ENCODE results near the gene BCKDHB. TPM values are rescaled to one million over a fixed set of nuclear protein-coding genes. Genes with fewer than 3 reads are reported as not detected.
A peak's percentile ranks its signal among the peaks of the same experiment; 100 is the strongest.
"Not testable (repeated sequence)": the region's sequence is repeated elsewhere in the genome, so short reads cannot be mapped to it uniquely, and the experiment has no call there.

The BCKDHB gene
- polyA plus RNA-seq (2013): 16.6 and 17.3 TPM in 2 replicates

GRCh38 chr6:80106418-80107235 lies at the start of gene BCKDHB:
TSS of gene BCKDHB (plus strand) at chr6:80106671. CDS start at chr6:80106694, 23 bp downstream.
- H2AK5ac ChIP-seq (ENCODE audit: low read length): peak within 1 kb of the TSS; percentile 68
- H3K27ac ChIP-seq (ENCODE audit: low read depth, low read length): peak within 1 kb of the TSS; percentile 74
- peak within 1 kb of the TSS; percentile 10 for H2BK120ac ChIP-seq (ENCODE audit: insufficient read depth, low read length, poor library complexity)
- H3K4me1 ChIP-seq (ENCODE audit: control insufficient read depth in 1 of 2, insufficient read depth in 2 of 2, low read length in 2 of 2): peaks cover 0 to 2% of the 10 kb centered on the region in 2 experiments
- peak within 1 kb of the TSS; percentile 87 for H2AFZ ChIP-seq (ENCODE audit: insufficient read depth, low read length, poor library complexity)
- peak within 1 kb of the TSS; percentile 77 for H3K9ac ChIP-seq (ENCODE audit: low read length)
- peak within 1 kb of the TSS; percentile 66 for H3K14ac ChIP-seq (ENCODE audit: low read length)
- H3K4me2 ChIP-seq (ENCODE audit: low read length): peak within 1 kb of the TSS; percentile 88
- H3K18ac ChIP-seq (ENCODE audit: low read length): peak within 1 kb of the TSS; percentile 83
- H4K8ac ChIP-seq (ENCODE audit: low read depth, low read length): peak within 1 kb of the TSS; percentile 66
- H3K4ac ChIP-seq (ENCODE audit: low read depth, low read length): peak within 1 kb of the TSS; percentile 68
- no peak within 1 kb of the TSS for H3K23ac ChIP-seq (ENCODE audit: low read length)
- no peaks in the 10 kb centered on the region for H3K27me3 ChIP-seq (ENCODE audit: insufficient read depth, low read length)
- H2BK5ac ChIP-seq (ENCODE audit: low read depth, low read length, poor library complexity): peak within 1 kb of the TSS; percentile 54
- peaks cover 5% of the 10 kb centered on the region for H3K79me1 ChIP-seq (ENCODE audit: low read length)
- H3K4me3 ChIP-seq (ENCODE audit: low read depth, low read length): peak within 1 kb of the TSS; percentile 94
- peak; percentile 98 to 100 for DNase-seq
- peaks cover 7% of the 10 kb centered on the region for H3K79me2 ChIP-seq (ENCODE audit: control insufficient read depth, insufficient read depth, low read length, poor library complexity)
- peak within 1 kb of the TSS; percentile 60 for H4K12ac ChIP-seq (ENCODE audit: low read depth, low read length)
- H3K9me3 ChIP-seq (ENCODE audit: insufficient read depth, low read depth, low read length): no peaks in the 10 kb centered on the region
- H4K91ac ChIP-seq (ENCODE audit: low read depth, low read length): no peak within 1 kb of the TSS
- no CpG with 5 or more reads among the region's 56 CpGs for WGBS (ENCODE audit: extremely low coverage, insufficient coverage, insufficient read length)
- no peak within 1 kb of the TSS for H2BK12ac ChIP-seq (ENCODE audit: low read length)
- H3K36me3 ChIP-seq (ENCODE audit: control insufficient read depth in 1 of 2, insufficient read depth in 2 of 2, low read length in 2 of 2): no peaks in the 10 kb centered on the region

GRCh38 chr6:80060774-80061173 lies 45.7 kb upstream of the BCKDHB start:
- H3K36me3 ChIP-seq (ENCODE audit: control insufficient read depth in 1 of 2, insufficient read depth in 2 of 2, low read length in 2 of 2): peaks cover 0 to 3% of the 10 kb centered on the region in 2 experiments
- H3K4me2 ChIP-seq (ENCODE audit: low read length): no peak overlapping the region
- no peak overlapping the region for H3K18ac ChIP-seq (ENCODE audit: low read length)
- H3K23ac ChIP-seq (ENCODE audit: low read length): no peak overlapping the region
- no peak overlapping the region for H2BK5ac ChIP-seq (ENCODE audit: low read depth, low read length, poor library complexity)
- no peak overlapping the region for H2BK120ac ChIP-seq (ENCODE audit: insufficient read depth, low read length, poor library complexity)
- no peak overlapping the region for H3K4ac ChIP-seq (ENCODE audit: low read depth, low read length)
- no peak overlapping the region for H2AK5ac ChIP-seq (ENCODE audit: low read length)
- no peak overlapping the region for H3K27ac ChIP-seq (ENCODE audit: low read depth, low read length)
- no peak overlapping the region for H4K91ac ChIP-seq (ENCODE audit: low read depth, low read length)
- H2BK12ac ChIP-seq (ENCODE audit: low read length): no peak overlapping the region
- no peak overlapping the region for H4K12ac ChIP-seq (ENCODE audit: low read depth, low read length)
- no peaks in the 10 kb centered on the region for H3K4me1 ChIP-seq (ENCODE audit: control insufficient read depth in 1 of 2, insufficient read depth in 2 of 2, low read length in 2 of 2)
- no peaks in the 10 kb centered on the region for H3K9me3 ChIP-seq (ENCODE audit: insufficient read depth, low read depth, low read length)
- H4K8ac ChIP-seq (ENCODE audit: low read depth, low read length): no peak overlapping the region
- H3K27me3 ChIP-seq (ENCODE audit: insufficient read depth, low read length): no peaks in the 10 kb centered on the region
- H3K9ac ChIP-seq (ENCODE audit: low read length): no peak overlapping the region
- H3K4me3 ChIP-seq (ENCODE audit: low read depth, low read length): no peak overlapping the region
- H2AFZ ChIP-seq (ENCODE audit: insufficient read depth, low read length, poor library complexity): no peak overlapping the region
- H3K79me1 ChIP-seq (ENCODE audit: low read length): no peaks in the 10 kb centered on the region
- no peak for DNase-seq
- no peaks in the 10 kb centered on the region for H3K79me2 ChIP-seq (ENCODE audit: control insufficient read depth, insufficient read depth, low read length, poor library complexity)
- H3K14ac ChIP-seq (ENCODE audit: low read length): no peak overlapping the region

- not testable (repeated sequence) for H2BK120ac ChIP-seq (ENCODE audit: insufficient read depth, low read length, poor library complexity); H3K4ac ChIP-seq (ENCODE audit: low read depth, low read length); H4K8ac ChIP-seq (ENCODE audit: low read depth, low read length); H3K14ac ChIP-seq (ENCODE audit: low read length); H2BK12ac ChIP-seq (ENCODE audit: low read length); H4K91ac ChIP-seq (ENCODE audit: low read depth, low read length); H3K9ac ChIP-seq (ENCODE audit: low read length); H4K12ac ChIP-seq (ENCODE audit: low read depth, low read length); H3K4me3 ChIP-seq (ENCODE audit: low read depth, low read length); H2BK5ac ChIP-seq (ENCODE audit: low read depth, low read length, poor library complexity); H3K18ac ChIP-seq (ENCODE audit: low read length); H2AK5ac ChIP-seq (ENCODE audit: low read length); H3K79me2 ChIP-seq (ENCODE audit: control insufficient read depth, insufficient read depth, low read length, poor library complexity); H3K79me1 ChIP-seq (ENCODE audit: low read length); H3K4me2 ChIP-seq (ENCODE audit: low read length); H2AFZ ChIP-seq (ENCODE audit: insufficient read depth, low read length, poor library complexity); H3K9me3 ChIP-seq (ENCODE audit: insufficient read depth, low read depth, low read length); H3K4me1 ChIP-seq (ENCODE audit: control insufficient read depth in 1 of 2, insufficient read depth in 2 of 2, low read length in 2 of 2); H3K27me3 ChIP-seq (ENCODE audit: insufficient read depth, low read length); H3K27ac ChIP-seq (ENCODE audit: low read depth, low read length); H3K23ac ChIP-seq (ENCODE audit: low read length); H3K36me3 ChIP-seq (ENCODE audit: control insufficient read depth in 1 of 2, insufficient read depth in 2 of 2, low read length in 2 of 2)
- WGBS (ENCODE audit: extremely low coverage, insufficient coverage, insufficient read length): no CpG with 5 or more reads among the region's 7 CpGs
- DNase-seq: peak; percentile 52 to 68
Measured at GRCh38 chr6:80068146-80068545, 38.3 kb upstream of the BCKDHB start.

- not testable (repeated sequence) for H3K9me3 ChIP-seq (ENCODE audit: insufficient read depth, low read depth, low read length); H4K8ac ChIP-seq (ENCODE audit: low read depth, low read length); H4K91ac ChIP-seq (ENCODE audit: low read depth, low read length); H3K4me1 ChIP-seq (ENCODE audit: control insufficient read depth in 1 of 2, insufficient read depth in 2 of 2, low read length in 2 of 2); H2BK12ac ChIP-seq (ENCODE audit: low read length); H3K79me2 ChIP-seq (ENCODE audit: control insufficient read depth, insufficient read depth, low read length, poor library complexity); H3K4me2 ChIP-seq (ENCODE audit: low read length); H3K18ac ChIP-seq (ENCODE audit: low read length); H3K4me3 ChIP-seq (ENCODE audit: low read depth, low read length); H3K36me3 ChIP-seq (ENCODE audit: control insufficient read depth in 1 of 2, insufficient read depth in 2 of 2, low read length in 2 of 2); H4K12ac ChIP-seq (ENCODE audit: low read depth, low read length); H3K27me3 ChIP-seq (ENCODE audit: insufficient read depth, low read length); H3K14ac ChIP-seq (ENCODE audit: low read length); H3K27ac ChIP-seq (ENCODE audit: low read depth, low read length); H2BK5ac ChIP-seq (ENCODE audit: low read depth, low read length, poor library complexity); H2AK5ac ChIP-seq (ENCODE audit: low read length); H2AFZ ChIP-seq (ENCODE audit: insufficient read depth, low read length, poor library complexity); DNase-seq; H3K4ac ChIP-seq (ENCODE audit: low read depth, low read length); H3K79me1 ChIP-seq (ENCODE audit: low read length); H3K23ac ChIP-seq (ENCODE audit: low read length); H3K9ac ChIP-seq (ENCODE audit: low read length); H2BK120ac ChIP-seq (ENCODE audit: insufficient read depth, low read length, poor library complexity)
- WGBS (ENCODE audit: extremely low coverage, insufficient coverage, insufficient read length): no CpG with 5 or more reads among the region's 19 CpGs
Measured at GRCh38 chr6:80070431-80070830, 36.0 kb upstream of the BCKDHB start.
